Neural progenitor cell (in vitro differentiated cells): ENCODE measurements around the gene ZSCAN5B. TPM values are rescaled to one million over a fixed set of nuclear protein-coding genes. Genes with fewer than 3 reads are reported as not detected.

ENCODE experiments used
- DNase-seq: peaks from one replicate; pipeline ENCODE4 v3.0.0-alpha.2; 2016; ENCODE audit warnings: low spot score
- H2AFZ ChIP-seq: fragments of 200-600 bp; sonication (generic); replicated peaks from 2 replicates; pipeline ENCODE4 v1.6.1; 2016; ENCODE audit warnings: antibody characterized with exemption
- H3F3A ChIP-seq: fragments of 200-600 bp; sonication (generic); 2 replicates; pipeline ENCODE4 v1.6.1; 2016; ENCODE audit warnings: antibody characterized with exemption, low read depth
- H3K27ac ChIP-seq: fragments of 200-600 bp; sonication (generic); 2 replicates; pipeline ENCODE4 v1.5.1; 2016; ENCODE audit warnings: mild to moderate bottlenecking
- H3K27me3 ChIP-seq: fragments of 200-600 bp; sonication (generic); 2 replicates; pipeline ENCODE4 v1.6.1; 2016; ENCODE audit warnings: mild to moderate bottlenecking, moderate library complexity
- H3K36me3 ChIP-seq: fragments of 200-600 bp; sonication (generic); 2 replicates; pipeline ENCODE4 v1.5.1; 2016
- H3K4me1 ChIP-seq: fragments of 200-600 bp; sonication (generic); 2 replicates; pipeline ENCODE4 v1.6.1; 2016; ENCODE audit warnings: mixed run types
- H3K4me2 ChIP-seq: fragments of 200-600 bp; sonication (generic); 2 replicates; pipeline ENCODE4 v1.6.1; 2016
- H3K4me3 ChIP-seq: fragments of 200-600 bp; sonication (generic); 2 replicates; pipeline ENCODE4 v1.5.1; 2016
- H3K79me2 ChIP-seq: fragments of 200-600 bp; sonication (generic); 2 replicates; pipeline ENCODE4 v1.6.1; 2016; ENCODE audit warnings: low read depth
- H3K9ac ChIP-seq: fragments of 200-600 bp; sonication (generic); 2 replicates; pipeline ENCODE4 v1.6.1; 2016
- H3K9me3 ChIP-seq: fragments of 200-600 bp; sonication (generic); 2 replicates; pipeline ENCODE4 v1.5.1; 2016; ENCODE audit warnings: low read depth
- H4K20me1 ChIP-seq: fragments of 200-600 bp; sonication (generic); 2 replicates; pipeline ENCODE4 v1.6.1; 2016; ENCODE audit warnings: low read depth
- H3K27ac Mint-ChIP-seq: 3 replicates; pipeline ENCODE4 v1.8.0; 2021; ENCODE audit warnings: mixed read lengths
- H3K27me3 Mint-ChIP-seq: 2 replicates; pipeline ENCODE4 v1.8.0; 2022; ENCODE audit warnings: low read depth, mild to moderate bottlenecking, inconsistent platforms, moderate library complexity, mixed read lengths; ENCODE audit not compliant: insufficient read depth
- H3K36me3 Mint-ChIP-seq: 3 replicates; pipeline ENCODE4 v1.8.0; 2021; ENCODE audit warnings: mixed read lengths
- H3K4me1 Mint-ChIP-seq: 3 replicates; pipeline ENCODE4 v1.8.0; 2021; ENCODE audit warnings: mixed read lengths
- H3K4me3 Mint-ChIP-seq: 3 replicates; pipeline ENCODE4 v1.8.0; 2021; ENCODE audit warnings: mild to moderate bottlenecking, moderate library complexity, mixed read lengths
- H3K9me3 Mint-ChIP-seq: 3 replicates; pipeline ENCODE4 v1.8.0; 2020; ENCODE audit warnings: mixed read lengths
- CTCF ChIP-seq: fragments of 200-600 bp; sonication (generic); IDR thresholded peaks from 2 replicates; pipeline ENCODE4 v1.5.1; 2017; ENCODE audit warnings: antibody characterized with exemption, mild to moderate bottlenecking
- EZH2 ChIP-seq: fragments of 200-600 bp; sonication (generic); IDR thresholded peaks from 2 replicates; pipeline ENCODE4 v1.6.1; 2017; ENCODE audit warnings: antibody characterized with exemption, mild to moderate bottlenecking, moderate library complexity
- EZH2phosphoT487 ChIP-seq: fragments of 200-600 bp; sonication (generic); IDR thresholded peaks from 2 replicates; pipeline ENCODE4 v1.6.1; 2017; ENCODE audit warnings: antibody characterized with exemption
- total RNA-seq: library from RNA; depleted of rRNA; stranded (reverse); fragments of >200 nt; gene quantifications from 2 replicates; pipeline ENCODE4 v1.2.3, GENCODE V29; 2015; ENCODE audit warnings: low replicate concordance

Gene ZSCAN5B
- total RNA-seq, 1 donor from 2014 or later = not detected

GRCh38 chr19:56141417-56141993 is 56.1 kb downstream of the ZSCAN5B start:
- Histone ChIP-seq H2AFZ (no peak overlapping the region), H3K27ac (no peak overlapping the region), H3K4me3 (peak overlapping the region; percentile 50), H3K9ac (peak overlapping the region; percentile 33), H3K9me3 (no peaks in the 10 kb centered on the region), H3K4me1 (peaks cover 20% of the 10 kb centered on the region), H3F3A (peaks cover 15% of the 10 kb centered on the region), H4K20me1 (peaks cover 7% of the 10 kb centered on the region), H3K36me3 (no peaks in the 10 kb centered on the region), H3K27me3 (no peaks in the 10 kb centered on the region), H3K4me2 (peak overlapping the region; percentile 93), H3K79me2 (peaks cover 45% of the 10 kb centered on the region)
- peaks cover 31% of the 10 kb centered on the region for H3K4me1 Mint-ChIP-seq
- H3K27ac Mint-ChIP-seq = peak overlapping the region; percentile 96
- peaks cover under 1% of the 10 kb centered on the region for H3K36me3 Mint-ChIP-seq
- peak overlapping the region; percentile 85 for H3K4me3 Mint-ChIP-seq
- H3K9me3 Mint-ChIP-seq = no peaks in the 10 kb centered on the region
- peak; percentile 59 for DNase-seq
- H3K27me3 Mint-ChIP-seq = no peaks in the 10 kb centered on the region
- TF ChIP-seq EZH2 = no peak
- no peak for TF ChIP-seq EZH2phosphoT487
- no peak for TF ChIP-seq CTCF

- H3K4me3 Mint-ChIP-seq = peak within 1 kb of the TSS; percentile 85
Measured at GRCh38 chr19:56140583-56141416, 56.8 kb downstream of the ZSCAN5B start, which contains the start of gene ZNF444. ZNF444 (plus strand) TSS chr19:56141287; CDS start chr19:56146912, 5,625 bp downstream.

More at GRCh38 chr19:56140583-56141416, 56.8 kb downstream of the ZSCAN5B start, which contains the start of gene ZNF444:
- Histone ChIP-seq H3K4me1 (peaks cover 25% of the 10 kb centered on the region), H3K36me3 (no peaks in the 10 kb centered on the region), H2AFZ (peak within 1 kb of the TSS; percentile 76), H4K20me1 (peaks cover 7% of the 10 kb centered on the region), H3K9me3 (no peaks in the 10 kb centered on the region), H3K9ac (peak within 1 kb of the TSS; percentile 33), H3K4me2 (peak within 1 kb of the TSS; percentile 93), H3F3A (peaks cover 20% of the 10 kb centered on the region), H3K27me3 (no peaks in the 10 kb centered on the region), H3K27ac (peak within 1 kb of the TSS; percentile 83), H3K4me3 (peak within 1 kb of the TSS; percentile 50), H3K79me2 (peaks cover 43% of the 10 kb centered on the region)
- Mint-ChIP-seq H3K27me3 (no peaks in the 10 kb centered on the region), H3K36me3 (no peaks in the 10 kb centered on the region), H3K4me1 (peaks cover 37% of the 10 kb centered on the region), H3K9me3 (no peaks in the 10 kb centered on the region), H3K27ac (peak within 1 kb of the TSS; percentile 96)
- TF ChIP-seq EZH2 (no peak), EZH2phosphoT487 (no peak), CTCF (no peak)
- peak; percentile 99 for DNase-seq
